GM12801 (cell line): ENCODE data around the gene WDR70.

Experiments
- CTCF ChIP-seq: IDR thresholded peaks from one replicate; pipeline ENCODE4 v1.5.1; 2011; ENCODE audit warnings: control low read depth; ENCODE audit not compliant: insufficient read length; ENCODE audit errors: extremely low read depth

Gene WDR70

GRCh38 chr5:37570597-37570996 lies 191.5 kb downstream of the WDR70 start:
- TF ChIP-seq CTCF: no peak

GRCh38 chr5:37571985-37572384 lies 192.9 kb downstream of the WDR70 start:
- no peak for TF ChIP-seq CTCF

GRCh38 chr5:37575541-37576489 lies 196.7 kb downstream of the WDR70 start:
- no peak for TF ChIP-seq CTCF

GRCh38 chr5:37576552-37576951 lies 197.4 kb downstream of the WDR70 start:
- no peak for TF ChIP-seq CTCF

GRCh38 chr5:37578176-37578575 lies 199.1 kb downstream of the WDR70 start:
- no peak for TF ChIP-seq CTCF

GRCh38 chr5:37580106-37580505 lies 201.0 kb downstream of the WDR70 start:
- no peak for TF ChIP-seq CTCF

GRCh38 chr5:37582202-37582601 lies 203.1 kb downstream of the WDR70 start:
- TF ChIP-seq CTCF: no peak
